Activated gamma-delta T cell (primary cell): ENCODE measurements around the gene ZEB2.

Source experiments
- DNase-seq: peaks from one replicate; lab custom pipeline; 2025; lab: John Stamatoyannopoulos, UW

ZEB2 gene

GRCh38 chr2:144528108-144528507 is 8.2 kb upstream of the ZEB2 start:
- DNase-seq: no peak

GRCh38 chr2:144526831-144527230 is 6.9 kb upstream of the ZEB2 start:
- no peak for DNase-seq

GRCh38 chr2:144524118-144525009 is 4.4 kb upstream of the ZEB2 start:
- peak; percentile 43 for DNase-seq

- no peak for DNase-seq
These were observed 3.7 kb upstream of the ZEB2 start for GRCh38 chr2:144523596-144524117.

- DNase-seq: no peak
These were observed 3.1 kb upstream of the ZEB2 start for GRCh38 chr2:144522897-144523595.

GRCh38 chr2:144522176-144522896 is 2.4 kb upstream of the ZEB2 start:
- DNase-seq: no peak

- no peak for DNase-seq
These were observed 1.8 kb upstream of the ZEB2 start for GRCh38 chr2:144521686-144522085.

- DNase-seq: no peak
These were observed 1.0 kb upstream of the ZEB2 start for GRCh38 chr2:144520756-144521487.

- DNase-seq: no peak
These were observed 354 bp downstream of the ZEB2 start for GRCh38 chr2:144519597-144519933.

- no peak for DNase-seq
These were observed 947 bp downstream of the ZEB2 start for GRCh38 chr2:144518748-144519596.

GRCh38 chr2:144517866-144518747 is 1.8 kb downstream of the ZEB2 start:
- DNase-seq: no peak

- DNase-seq: peak; percentile 35
These were observed 2.7 kb downstream of the ZEB2 start for GRCh38 chr2:144516981-144517865.

GRCh38 chr2:144516411-144516980 is 3.4 kb downstream of the ZEB2 start:
- DNase-seq: peak; percentile 27

- DNase-seq: peak; percentile 48
These were observed 4.1 kb downstream of the ZEB2 start for GRCh38 chr2:144515696-144516410.

GRCh38 chr2:144515099-144515695 is 4.7 kb downstream of the ZEB2 start:
- no peak for DNase-seq

GRCh38 chr2:144514616-144515091 is 5.3 kb downstream of the ZEB2 start:
- DNase-seq: no peak
